T47D (cell line): Measurements from ENCODE around the gene IVD.

Source experiments
- DNase-seq, 2 experiments: peaks; one replicate each; pipeline versions ENCODE4 v3.0.0 to v3.0.0-alpha.2; 2011 to 2012; ENCODE audit warnings: low read depth in 1 of 2, low spot score in 1 of 2
- JUND ChIP-seq: IDR thresholded peaks from 2 replicates; pipeline ENCODE4 v1.6.1; 2012; ENCODE audit warnings: low read depth
- in situ Hi-C: cut with HindIII; loops from 2 replicates; pipeline ENCODE4 v1.10.0; 2016; ENCODE audit warnings: low sequenced_read_pairs, low pct_unique_long_range_greater_than_20kb

IVD gene

DNA sequence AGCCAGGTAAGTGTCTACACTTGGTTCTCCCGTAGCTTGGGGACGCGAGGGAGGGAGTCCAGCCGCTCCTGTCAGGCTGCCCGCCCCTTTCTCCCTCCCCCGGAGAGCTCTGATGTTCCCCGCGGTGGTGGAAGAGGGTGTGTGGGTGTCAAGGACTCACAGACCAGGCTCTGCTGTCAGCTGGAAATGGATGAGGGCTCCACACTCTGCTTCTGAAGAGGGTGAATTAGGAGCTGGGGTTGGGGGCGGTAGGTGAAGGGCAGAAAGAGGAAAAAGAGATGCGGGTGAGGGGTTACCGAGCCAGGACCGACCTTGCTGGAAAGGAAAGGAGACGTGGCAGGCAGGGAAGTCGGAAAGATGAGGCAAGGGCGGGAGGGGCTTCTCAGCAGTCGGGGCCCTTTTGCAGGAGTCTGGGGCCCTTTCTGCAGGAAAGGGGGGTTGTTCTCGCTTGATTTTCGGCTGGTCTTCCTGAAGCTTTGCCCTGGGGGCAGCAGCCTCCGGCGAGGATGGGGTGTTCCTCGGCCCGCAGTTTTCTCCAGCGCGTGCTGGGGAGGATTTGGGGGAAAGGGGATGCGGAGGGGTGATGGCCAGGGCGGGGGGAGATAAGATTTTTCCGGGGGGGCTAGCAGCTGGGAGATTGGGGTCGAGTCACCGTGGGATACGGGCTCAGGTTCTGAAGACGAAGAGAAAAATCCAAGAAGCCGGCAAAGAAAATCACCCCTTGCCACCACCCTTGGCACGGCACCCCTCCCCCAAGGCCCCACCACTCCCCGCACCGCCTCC is 34.6 kb downstream of the IVD start:
- no peak for TF ChIP-seq JUND
- in situ Hi-C loops, result no loop called here
- DNase-seq, result peak in 1 of 2 experiments; percentile 84

DNA sequence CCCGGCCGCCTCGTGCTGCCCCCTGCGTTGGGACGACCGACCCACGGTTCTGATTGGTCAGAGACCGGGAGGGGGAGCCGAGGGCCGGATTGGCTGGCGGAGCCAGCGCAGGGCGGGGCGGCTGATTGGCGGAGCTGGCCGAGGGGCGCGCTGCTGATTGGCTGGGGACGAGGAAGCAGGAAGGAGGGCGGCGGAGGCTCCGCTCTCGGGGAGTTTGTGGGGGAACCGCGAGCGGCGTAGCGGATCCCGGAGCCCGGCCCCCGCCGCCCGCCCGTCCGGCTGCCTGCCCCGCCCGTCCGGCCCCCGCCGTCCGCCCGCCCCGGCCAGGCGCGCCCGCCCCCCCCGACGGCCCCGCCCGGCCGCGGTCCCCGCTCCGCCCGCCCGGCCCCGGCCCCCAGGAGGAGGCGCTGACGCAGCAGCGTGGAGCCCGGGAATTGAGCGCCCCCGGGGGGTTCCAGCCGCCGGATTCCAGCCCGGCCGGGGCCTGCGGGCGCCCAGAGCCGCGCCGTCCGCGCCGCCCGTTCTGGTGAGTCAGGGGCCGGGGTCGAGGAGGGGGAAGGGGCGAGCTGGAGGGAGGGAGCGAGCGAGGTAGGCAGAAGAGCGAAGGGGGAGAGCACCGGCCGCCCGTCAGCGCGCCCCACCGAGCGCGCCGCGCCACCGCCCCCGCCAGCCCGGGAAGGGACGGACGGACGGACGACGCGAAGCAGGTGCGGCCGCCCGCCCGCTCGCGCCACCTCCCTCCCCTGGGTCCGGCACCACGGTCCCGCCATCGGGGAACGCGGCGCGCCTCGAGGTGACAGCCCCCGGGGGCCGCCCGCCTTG is 35.4 kb downstream of the IVD start, which contains the start of gene BAHD1:
BAHD1 (plus strand) TSS at position 211 of the 822 bp plus-strand sequence. CDS start 17,512 bp downstream, outside the sequence.
- in situ Hi-C loops, result no loop called here
- DNase-seq, result peak; percentile 97 to 99
- no peak for TF ChIP-seq JUND

DNA sequence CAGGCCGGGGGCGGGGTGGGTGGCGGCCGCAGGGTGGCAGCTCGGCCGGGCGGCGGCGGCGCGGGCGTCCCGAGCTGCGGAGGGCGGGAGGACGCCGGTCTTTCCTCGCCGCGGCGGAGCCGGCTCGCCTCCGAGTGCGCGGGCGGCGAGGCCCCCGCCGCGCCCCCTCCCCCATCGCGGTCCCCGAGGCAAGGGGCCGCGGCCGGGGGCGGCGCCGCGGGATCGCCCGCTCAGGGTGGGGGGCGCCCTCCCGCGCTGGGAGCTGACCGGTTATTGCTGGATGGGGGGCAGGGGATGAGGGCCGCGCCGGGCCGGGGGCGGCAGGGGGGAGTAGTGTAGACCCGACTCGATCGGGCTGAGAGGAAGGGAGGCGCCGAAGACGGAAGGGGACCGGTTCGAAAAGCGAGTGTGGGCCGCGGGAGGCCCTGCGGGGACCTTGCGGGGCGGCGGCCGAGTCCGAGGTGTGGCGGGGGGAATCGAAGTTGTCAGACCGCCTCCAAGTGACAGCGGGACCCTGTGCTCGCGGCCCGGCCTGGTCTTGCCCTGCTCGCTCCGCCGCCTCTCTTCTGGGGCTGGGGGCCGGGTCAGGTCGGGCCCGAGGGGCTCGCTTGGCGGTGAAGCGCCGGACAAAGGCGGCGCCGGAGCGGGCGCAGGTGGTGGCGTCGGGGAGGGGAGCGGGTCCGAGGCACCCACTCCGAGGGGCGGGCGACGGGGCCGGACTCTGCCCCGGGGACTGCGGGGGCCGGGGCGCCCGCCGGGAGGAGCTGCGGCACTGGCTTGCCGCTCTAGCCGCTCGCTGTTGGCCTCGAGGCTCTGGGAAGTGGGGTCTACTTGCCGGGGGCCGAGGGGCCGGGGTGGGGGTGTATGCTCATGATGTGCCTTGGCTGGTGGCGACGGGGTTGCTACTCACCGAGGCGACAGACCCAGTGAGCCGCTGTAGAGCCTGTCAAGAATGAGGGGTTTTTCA is 36.3 kb downstream of the IVD start:
- in situ Hi-C loops, result no loop called here
- no peak for DNase-seq
- no peak for TF ChIP-seq JUND

DNA sequence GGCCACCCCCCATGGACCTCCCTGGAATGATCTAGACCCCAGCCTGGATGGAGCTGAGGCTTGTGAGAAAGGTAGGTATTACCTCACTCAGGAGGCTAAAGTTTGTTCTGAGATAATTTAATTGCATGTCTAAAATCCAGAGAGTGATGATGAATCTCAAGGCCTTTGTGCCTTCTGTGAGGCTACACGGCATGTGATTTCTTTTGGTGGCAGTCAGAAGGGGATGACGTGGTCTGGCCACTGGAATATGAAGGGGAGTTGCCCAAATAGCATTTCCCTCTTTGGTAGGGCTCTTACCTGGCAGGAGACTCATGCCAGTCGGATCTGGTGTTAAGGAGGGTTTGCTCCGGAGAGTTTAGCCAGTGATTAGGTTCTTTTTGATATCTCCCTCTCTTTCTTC is 37.7 kb downstream of the IVD start:
- TF ChIP-seq JUND, result no peak
- in situ Hi-C loops, result no loop called here
- no peak for DNase-seq

DNA sequence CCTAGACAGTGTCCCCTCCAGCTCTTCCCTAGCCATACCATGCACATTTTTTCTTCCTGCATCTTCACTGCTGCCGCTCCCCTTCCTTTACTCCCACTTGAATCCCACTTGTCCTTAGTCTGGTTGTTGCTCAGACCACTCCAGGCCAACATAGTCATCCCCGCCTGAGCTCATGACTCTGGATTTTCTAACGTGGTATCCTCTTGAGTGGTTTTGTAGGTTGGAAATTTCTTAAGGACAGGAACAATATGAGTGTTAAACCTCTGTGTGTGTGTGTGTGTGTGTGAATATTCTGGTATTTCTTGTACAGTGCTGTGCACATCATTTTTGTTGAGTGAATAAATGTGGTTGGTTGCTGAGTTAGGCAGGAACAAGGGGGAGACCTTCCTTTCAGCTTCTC is 38.3 kb downstream of the IVD start:
- no peak for DNase-seq
- TF ChIP-seq JUND, result no peak
- in situ Hi-C loops, result no loop called here

DNA sequence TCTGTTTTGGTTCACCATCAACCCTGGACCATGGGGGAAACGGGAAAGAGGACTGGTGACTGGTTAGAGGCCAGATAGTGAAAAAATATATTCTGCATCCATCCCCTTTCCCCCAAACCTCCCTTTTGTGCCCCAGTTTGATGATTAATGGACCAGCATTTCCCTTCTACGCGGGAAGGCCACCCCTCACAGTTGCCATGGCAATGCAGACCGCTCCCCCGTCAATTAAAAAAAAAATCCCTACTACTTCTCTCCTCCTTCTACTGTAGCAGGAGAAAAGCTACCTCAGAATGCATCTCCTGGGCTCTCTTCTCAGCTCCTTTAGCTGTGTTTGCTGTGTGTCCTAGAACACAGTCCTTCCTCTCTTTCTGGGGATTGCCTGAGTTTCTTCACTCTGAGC is 39.1 kb downstream of the IVD start:
- no peak for TF ChIP-seq JUND
- in situ Hi-C loops, result no loop called here
- no peak for DNase-seq

DNA sequence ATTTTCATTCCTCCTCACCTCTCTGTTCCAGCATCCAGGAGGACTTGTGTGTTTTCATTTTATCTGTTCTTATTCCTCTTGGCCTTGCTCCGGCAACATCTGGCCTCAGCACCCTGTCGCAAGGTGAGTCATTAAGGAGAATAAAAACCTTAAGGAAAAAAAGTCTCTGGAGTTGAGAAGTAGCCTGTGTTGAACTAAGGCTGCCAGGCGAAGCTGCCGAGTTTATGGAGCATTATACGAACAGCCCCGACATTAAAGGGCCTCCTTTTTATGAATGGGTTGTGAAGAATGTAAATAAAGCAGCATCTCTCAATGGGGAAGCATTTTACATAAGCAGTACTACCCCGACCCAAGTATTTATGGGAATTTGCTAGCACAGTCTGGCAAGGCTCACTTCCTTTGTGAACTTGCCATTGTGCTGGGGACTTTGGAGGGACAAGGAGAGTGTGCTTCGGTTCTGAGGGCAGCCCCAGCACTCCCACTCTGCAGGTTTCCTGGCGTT is 39.9 kb downstream of the IVD start:
- in situ Hi-C loops, result no loop called here
- DNase-seq, result no peak
- TF ChIP-seq JUND, result no peak

DNA sequence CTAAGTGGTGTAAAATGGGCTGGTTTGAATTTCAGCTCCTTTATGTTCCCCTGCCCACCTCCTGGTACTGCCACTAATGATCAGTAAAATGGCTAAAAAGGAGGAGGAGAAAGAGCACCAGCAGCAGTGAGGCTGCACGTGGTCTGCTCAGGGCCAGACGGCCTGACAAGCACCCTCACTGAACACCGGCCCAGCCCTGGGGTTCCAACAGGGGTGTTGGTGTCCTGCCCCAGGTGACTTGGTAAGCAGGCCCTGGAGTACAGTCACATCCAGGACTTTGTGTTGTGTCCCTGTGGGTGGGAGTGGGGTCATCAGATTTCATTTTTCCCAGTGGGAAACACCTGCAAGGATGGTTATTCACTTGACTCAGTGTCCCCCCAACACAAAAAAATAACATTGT is 40.5 kb downstream of the IVD start:
- no peak for TF ChIP-seq JUND
- DNase-seq, result no peak
- in situ Hi-C loops, result no loop called here

DNA sequence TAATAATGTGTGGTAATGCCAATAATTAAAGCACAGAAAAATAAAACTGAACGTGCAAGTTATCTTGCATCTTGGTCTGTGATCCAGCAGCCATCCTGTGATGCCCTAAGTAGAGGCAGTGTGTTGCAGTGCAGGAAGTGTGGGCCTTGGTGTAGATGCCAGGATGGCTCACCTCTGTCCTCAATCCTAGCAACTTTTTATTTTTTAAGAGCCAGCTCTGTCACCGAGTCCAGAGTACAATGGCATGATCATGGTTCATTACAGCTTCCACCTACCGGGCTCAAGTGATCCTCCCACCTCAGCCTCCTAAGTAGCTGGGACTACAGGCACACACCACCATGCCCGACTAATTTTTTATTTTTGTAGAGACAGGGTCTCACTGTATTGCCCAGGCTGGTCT is 42.8 kb downstream of the IVD start:
- DNase-seq, result no peak
- TF ChIP-seq JUND, result no peak
- in situ Hi-C loops, result no loop called here

DNA sequence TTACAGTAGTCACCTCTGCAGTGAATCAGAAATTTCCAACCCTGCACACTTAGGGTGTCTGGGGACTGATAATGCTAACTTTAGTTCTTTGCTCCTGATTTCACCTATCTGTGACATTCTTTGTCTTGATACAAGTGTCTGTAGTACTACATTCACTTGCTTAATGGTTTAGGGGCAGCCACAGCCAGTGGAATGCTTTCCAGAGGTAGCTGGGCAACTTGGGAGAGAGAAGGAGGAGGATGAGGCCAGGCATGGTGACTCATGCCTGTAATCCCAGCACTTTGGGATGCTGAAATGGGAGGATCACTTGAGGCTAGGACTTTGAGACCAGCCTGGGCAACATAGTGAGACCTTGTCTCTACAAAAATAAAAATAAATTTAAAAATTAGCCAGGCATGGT is 43.7 kb downstream of the IVD start:
- no peak for TF ChIP-seq JUND
- no peak for DNase-seq
- in situ Hi-C loops, result no loop called here

DNA sequence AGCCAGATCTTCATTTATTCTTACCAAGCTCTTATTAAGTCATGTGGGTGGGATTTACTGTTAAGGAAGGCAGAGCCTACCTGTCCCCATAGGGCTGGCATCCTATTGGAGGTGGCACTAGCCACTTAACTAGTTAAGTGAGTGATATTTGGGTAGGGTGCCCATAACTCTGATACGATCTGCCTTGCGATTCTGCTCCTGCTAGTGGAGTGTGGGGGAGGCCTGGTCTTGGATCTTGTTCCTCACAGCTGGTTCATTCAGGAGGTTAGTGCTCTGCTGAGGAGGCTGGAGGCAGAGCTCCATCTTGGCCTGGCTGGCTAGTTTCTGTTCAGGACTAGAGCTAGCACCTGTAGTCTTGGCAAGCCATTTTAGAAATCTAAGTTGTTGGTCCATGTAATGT is 44.5 kb downstream of the IVD start:
- peak in 1 of 2 experiments; percentile 75 for DNase-seq
- in situ Hi-C loops, result no loop called here
- no peak for TF ChIP-seq JUND

DNA sequence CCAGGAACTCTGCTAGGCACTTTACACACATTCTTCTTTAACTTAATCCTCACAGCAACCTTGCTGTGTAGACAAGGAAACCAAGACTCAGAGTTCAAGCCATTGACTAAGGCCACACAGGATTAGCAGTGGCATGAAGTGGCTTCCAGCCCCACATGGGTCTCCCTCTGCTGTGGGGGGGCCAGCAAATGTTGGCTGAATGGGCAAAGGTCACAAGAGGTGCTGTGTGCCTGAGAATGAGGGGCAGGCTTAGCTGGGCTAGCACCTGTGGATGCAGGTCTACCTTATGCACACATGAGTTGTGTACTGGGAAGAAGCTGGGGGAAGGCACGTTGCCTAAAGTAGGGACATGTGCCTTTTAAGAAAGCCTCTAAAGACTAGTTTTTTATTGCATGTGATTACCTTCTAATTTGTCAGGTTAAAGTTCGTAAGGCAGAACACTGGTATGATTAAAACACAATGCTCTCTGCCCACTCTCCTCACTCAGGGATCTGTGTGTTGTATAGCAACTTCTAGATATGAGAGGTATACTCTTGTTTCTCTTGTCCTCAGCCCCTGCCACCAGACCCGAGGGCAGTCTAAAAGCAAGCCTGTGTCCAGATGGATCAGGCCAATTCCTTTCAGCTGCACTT is 46.0 kb downstream of the IVD start:
- in situ Hi-C loops, result no loop called here
- DNase-seq, result no peak
- TF ChIP-seq JUND, result no peak
